HUES6 (cell line): ENCODE data around the gene SLCO1C1.
"Not testable (repeated sequence)": the region's sequence is repeated elsewhere in the genome, so short reads cannot be mapped to it uniquely, and the experiment has no call there.

ENCODE experiments used
- H3K27ac ChIP-seq: 2 replicates; pipeline ENCODE4 v1.7.0; 2013; ENCODE audit warnings: low read depth, mild to moderate bottlenecking, low read length, inconsistent platforms
- H3K27me3 ChIP-seq: 2 replicates; pipeline ENCODE4 v1.6.1; 2013; ENCODE audit warnings: low read length; ENCODE audit not compliant: control insufficient read depth, insufficient read depth
- H3K36me3 ChIP-seq: 2 replicates; pipeline ENCODE4 v1.6.1; 2013; ENCODE audit warnings: low read length; ENCODE audit not compliant: control insufficient read depth, insufficient read depth
- H3K4me1 ChIP-seq: 2 replicates; pipeline ENCODE4 v1.6.1; 2013; ENCODE audit warnings: low read length; ENCODE audit not compliant: control insufficient read depth, insufficient read depth
- H3K4me3 ChIP-seq: 2 replicates; pipeline ENCODE4 v1.5.1; 2013; ENCODE audit warnings: low read depth, low read length
- H3K9ac ChIP-seq: one replicate; pipeline ENCODE4 v1.6.1; 2013; ENCODE audit warnings: mild to moderate bottlenecking, low read length
- H3K9me3 ChIP-seq: 2 replicates; pipeline ENCODE4 v1.6.1; 2013; ENCODE audit warnings: low read depth, low read length; ENCODE audit not compliant: control insufficient read depth, insufficient read depth

The SLCO1C1 gene

GRCh38 chr12:20716985-20717384 is 21.9 kb downstream of the SLCO1C1 start:
- Histone ChIP-seq H3K36me3 (no peaks in the 10 kb centered on the region), H3K9me3 (no peaks in the 10 kb centered on the region)

GRCh38 chr12:20718294-20718693 is 23.2 kb downstream of the SLCO1C1 start:
- Histone ChIP-seq H3K27me3 (no peaks in the 10 kb centered on the region), H3K27ac (no peak overlapping the region), H3K9me3 (no peaks in the 10 kb centered on the region), H3K4me1 (peaks cover 7% of the 10 kb centered on the region; the same call in 1 of the 2 replicates), H3K4me3 (no peak overlapping the region), H3K36me3 (no peaks in the 10 kb centered on the region), H3K9ac (no peak overlapping the region)

More at GRCh38 chr12:20716985-20717384, 21.9 kb downstream of the SLCO1C1 start:
- Histone ChIP-seq H3K27ac (no peak overlapping the region), H3K27me3 (no peaks in the 10 kb centered on the region), H3K9ac (no peak overlapping the region), H3K4me3 (no peak overlapping the region), H3K4me1 (peaks cover 7% of the 10 kb centered on the region; the same call in 1 of the 2 replicates)

GRCh38 chr12:20722142-20722541 is 27.0 kb downstream of the SLCO1C1 start:
- Histone ChIP-seq H3K27me3 (no peaks in the 10 kb centered on the region), H3K27ac (no peak overlapping the region), H3K9me3 (no peaks in the 10 kb centered on the region), H3K9ac (no peak overlapping the region), H3K4me1 (no peaks in the 10 kb centered on the region), H3K4me3 (no peak overlapping the region), H3K36me3 (no peaks in the 10 kb centered on the region)

GRCh38 chr12:20731274-20731673 is 36.1 kb downstream of the SLCO1C1 start:
- no peaks in the 10 kb centered on the region for H3K9me3 ChIP-seq
- no peak overlapping the region for H3K4me3 ChIP-seq
- no peak overlapping the region for H3K27ac ChIP-seq
- no peaks in the 10 kb centered on the region for H3K27me3 ChIP-seq
- no peak overlapping the region for H3K9ac ChIP-seq
- H3K4me1 ChIP-seq: no peaks in the 10 kb centered on the region
- no peaks in the 10 kb centered on the region for H3K36me3 ChIP-seq

- H3K9ac ChIP-seq: no peak overlapping the region
- no peaks in the 10 kb centered on the region for H3K9me3 ChIP-seq
- H3K27me3 ChIP-seq: no peaks in the 10 kb centered on the region
- no peaks in the 10 kb centered on the region for H3K4me1 ChIP-seq
- H3K4me3 ChIP-seq: no peak overlapping the region
- no peak overlapping the region for H3K27ac ChIP-seq
- H3K36me3 ChIP-seq: no peaks in the 10 kb centered on the region
Observed at GRCh38 chr12:20740972-20741371, 45.8 kb downstream of the SLCO1C1 start.

GRCh38 chr12:20748198-20748597 is 53.1 kb downstream of the SLCO1C1 start:
- no peaks in the 10 kb centered on the region for H3K9me3 ChIP-seq
- H3K36me3 ChIP-seq: no peaks in the 10 kb centered on the region; the same call in 1 of the 2 replicates
- H3K4me1 ChIP-seq: no peaks in the 10 kb centered on the region
- no peaks in the 10 kb centered on the region for H3K27me3 ChIP-seq
- no peak overlapping the region for H3K4me3 ChIP-seq
- no peak overlapping the region for H3K9ac ChIP-seq
- no peak overlapping the region for H3K27ac ChIP-seq

GRCh38 chr12:20751046-20751445 is 55.9 kb downstream of the SLCO1C1 start:
- Histone ChIP-seq H3K4me1 (no peaks in the 10 kb centered on the region), H3K36me3 (no peaks in the 10 kb centered on the region; the same call in 1 of the 2 replicates), H3K9me3 (peaks cover 5% of the 10 kb centered on the region; the same call in 1 of the 2 replicates), H3K4me3 (no peak overlapping the region), H3K9ac (no peak overlapping the region), H3K27ac (no peak overlapping the region), H3K27me3 (no peaks in the 10 kb centered on the region)

- Histone ChIP-seq H3K9ac (no peak overlapping the region), H3K9me3 (peaks cover 16% of the 10 kb centered on the region), H3K27ac (no peak overlapping the region), H3K4me1 (no peaks in the 10 kb centered on the region), H3K27me3 (no peaks in the 10 kb centered on the region), H3K36me3 (no peaks in the 10 kb centered on the region), H3K4me3 (no peak overlapping the region)
Observed at GRCh38 chr12:20777420-20777819, 82.3 kb downstream of the SLCO1C1 start.

GRCh38 chr12:20778969-20779368 is 83.8 kb downstream of the SLCO1C1 start:
- H3K9me3 ChIP-seq: peaks cover 22% of the 10 kb centered on the region
- H3K4me3 ChIP-seq: no peak overlapping the region
- H3K4me1 ChIP-seq: no peaks in the 10 kb centered on the region
- H3K36me3 ChIP-seq: no peaks in the 10 kb centered on the region
- no peak overlapping the region for H3K27ac ChIP-seq
- no peak overlapping the region for H3K9ac ChIP-seq
- no peaks in the 10 kb centered on the region for H3K27me3 ChIP-seq

GRCh38 chr12:20779971-20780370 is 84.8 kb downstream of the SLCO1C1 start:
- not testable (repeated sequence) for H3K4me1 ChIP-seq, H3K4me3 ChIP-seq, H3K36me3 ChIP-seq, H3K27ac ChIP-seq, H3K9ac ChIP-seq, H3K27me3 ChIP-seq
- peaks cover 22% of the 10 kb centered on the region for H3K9me3 ChIP-seq

GRCh38 chr12:20783796-20784357 is 88.7 kb downstream of the SLCO1C1 start:
- not testable (repeated sequence) for H3K27ac ChIP-seq, H3K4me1 ChIP-seq, H3K27me3 ChIP-seq, H3K4me3 ChIP-seq, H3K36me3 ChIP-seq, H3K9ac ChIP-seq
- peaks cover 16% of the 10 kb centered on the region for H3K9me3 ChIP-seq

GRCh38 chr12:20792971-20793370 is 97.8 kb downstream of the SLCO1C1 start:
- H3K9ac ChIP-seq: no peak overlapping the region
- no peak overlapping the region for H3K4me3 ChIP-seq
- no peaks in the 10 kb centered on the region for H3K36me3 ChIP-seq
- H3K27ac ChIP-seq: no peak overlapping the region
- H3K27me3 ChIP-seq: no peaks in the 10 kb centered on the region
- peaks cover 12% of the 10 kb centered on the region for H3K9me3 ChIP-seq
- no peaks in the 10 kb centered on the region for H3K4me1 ChIP-seq
